Measurements from ENCODE around the gene FADS3.

FADS3 gene

GRCh38 chr11:61922539-61922938 lies 31.2 kb upstream of the FADS3 start:
- no peak for TF ChIP-seq CTCF (IDR thresholded peaks at IDR 0.05; ENCODE audit: insufficient read depth, low read length, poor library complexity, severe bottlenecking)
- no peak for DNase-seq (ENCODE audit: extremely low read depth, insufficient read length)
- no peaks in the 10 kb centered on the region for H3K36me3 ChIP-seq (ENCODE audit: control insufficient read depth, insufficient read depth, low read length)
- H3K4me3 ChIP-seq (replicated peaks; ENCODE audit: low read depth, low read length), result no peak overlapping the region
- peaks cover 3% of the 10 kb centered on the region for H3K27me3 ChIP-seq (replicated peaks; ENCODE audit: control insufficient read depth, insufficient read depth, low read length)

GRCh38 chr11:61921446-61921845 lies 30.1 kb upstream of the FADS3 start:
- Histone ChIP-seq H3K36me3 (ENCODE audit: control insufficient read depth, insufficient read depth, low read length) (no peaks in the 10 kb centered on the region), H3K4me3 (replicated peaks; ENCODE audit: low read depth, low read length) (no peak overlapping the region), H3K27me3 (replicated peaks; ENCODE audit: control insufficient read depth, insufficient read depth, low read length) (peaks cover 3% of the 10 kb centered on the region)
- DNase-seq (ENCODE audit: extremely low read depth, insufficient read length), result no peak
- TF ChIP-seq CTCF (IDR thresholded peaks at IDR 0.05; ENCODE audit: insufficient read depth, low read length, poor library complexity, severe bottlenecking), result no peak

GRCh38 chr11:61919705-61920631 lies 28.6 kb upstream of the FADS3 start:
- H3K27me3 ChIP-seq (replicated peaks; ENCODE audit: control insufficient read depth, insufficient read depth, low read length), result peaks cover 4% of the 10 kb centered on the region
- DNase-seq (ENCODE audit: extremely low read depth, insufficient read length), result no peak
- H3K4me3 ChIP-seq (replicated peaks; ENCODE audit: low read depth, low read length), result no peak overlapping the region
- no peak for TF ChIP-seq CTCF (IDR thresholded peaks at IDR 0.05; ENCODE audit: insufficient read depth, low read length, poor library complexity, severe bottlenecking)
- H3K36me3 ChIP-seq (ENCODE audit: control insufficient read depth, insufficient read depth, low read length), result no peaks in the 10 kb centered on the region

GRCh38 chr11:61918938-61919704 lies 27.8 kb upstream of the FADS3 start:
- Histone ChIP-seq H3K4me3 (replicated peaks; ENCODE audit: low read depth, low read length) (no peak overlapping the region), H3K27me3 (replicated peaks; ENCODE audit: control insufficient read depth, insufficient read depth, low read length) (peaks cover 4% of the 10 kb centered on the region)
- DNase-seq (ENCODE audit: extremely low read depth, insufficient read length), result no peak

More at GRCh38 chr11:61918938-61919704, 27.8 kb upstream of the FADS3 start:
- no peak for TF ChIP-seq CTCF (IDR thresholded peaks at IDR 0.05; ENCODE audit: insufficient read depth, low read length, poor library complexity, severe bottlenecking)
- H3K36me3 ChIP-seq (ENCODE audit: control insufficient read depth, insufficient read depth, low read length), result no peaks in the 10 kb centered on the region
